ENCODE results near the gene CDK17.

DNA sequence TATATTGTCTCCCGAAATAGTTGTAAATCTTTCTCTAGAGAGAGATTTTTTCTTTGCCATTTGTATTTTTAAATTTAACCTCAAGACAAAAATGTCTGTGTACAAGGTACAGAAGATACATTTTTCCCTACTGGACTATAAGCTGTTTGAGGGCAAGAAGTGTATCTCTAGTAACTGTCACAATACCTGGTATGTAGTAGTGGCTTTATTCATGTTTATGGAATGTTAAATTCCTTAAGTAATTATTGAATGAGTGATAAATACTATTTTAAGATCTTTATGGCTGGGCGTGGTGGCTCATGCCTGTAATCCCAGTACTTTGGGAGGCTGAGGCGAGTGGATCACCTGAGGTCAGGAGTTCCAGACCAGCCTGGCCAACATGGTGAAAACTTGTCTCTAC is 24.4 kb upstream of the CDK17 start:
- TF ChIP-seq POLR2AphosphoS5 (IDR thresholded peaks at IDR 0.05; ENCODE audit: low read depth, low read length) (no peak), TAF1 (IDR thresholded peaks at IDR 0.05; ENCODE audit: borderline replicate concordance, low read depth, low read length) (no peak)

Data from GM12892 (cell line).